GM13976 (cell line): Measurements from ENCODE around the gene PEF1.

Source experiments
- DNase-seq: peaks from one replicate; pipeline ENCODE4 v3.0.0; 2012; ENCODE audit warnings: low spot score
- in situ Hi-C: fragments of 300-500 bp; cut with MboI; formaldehyde crosslinking; loops from one replicate; pipeline ENCODE4 v1.12.0; 2022; ENCODE audit warnings: low sequenced_read_pairs, mixed read lengths, inconsistent platforms; ENCODE audit not compliant: unreplicated experiment
- TF ChIP-seq, protein P1 (sequence below): IDR thresholded peaks from 2 replicates; pipeline ENCODE4 v1.5.1; 2012; ENCODE audit warnings: borderline replicate concordance, mild to moderate bottlenecking; ENCODE audit not compliant: insufficient read depth; ENCODE audit errors: extremely low read depth, missing control alignments, control extremely low read depth

Gene PEF1

DNA sequence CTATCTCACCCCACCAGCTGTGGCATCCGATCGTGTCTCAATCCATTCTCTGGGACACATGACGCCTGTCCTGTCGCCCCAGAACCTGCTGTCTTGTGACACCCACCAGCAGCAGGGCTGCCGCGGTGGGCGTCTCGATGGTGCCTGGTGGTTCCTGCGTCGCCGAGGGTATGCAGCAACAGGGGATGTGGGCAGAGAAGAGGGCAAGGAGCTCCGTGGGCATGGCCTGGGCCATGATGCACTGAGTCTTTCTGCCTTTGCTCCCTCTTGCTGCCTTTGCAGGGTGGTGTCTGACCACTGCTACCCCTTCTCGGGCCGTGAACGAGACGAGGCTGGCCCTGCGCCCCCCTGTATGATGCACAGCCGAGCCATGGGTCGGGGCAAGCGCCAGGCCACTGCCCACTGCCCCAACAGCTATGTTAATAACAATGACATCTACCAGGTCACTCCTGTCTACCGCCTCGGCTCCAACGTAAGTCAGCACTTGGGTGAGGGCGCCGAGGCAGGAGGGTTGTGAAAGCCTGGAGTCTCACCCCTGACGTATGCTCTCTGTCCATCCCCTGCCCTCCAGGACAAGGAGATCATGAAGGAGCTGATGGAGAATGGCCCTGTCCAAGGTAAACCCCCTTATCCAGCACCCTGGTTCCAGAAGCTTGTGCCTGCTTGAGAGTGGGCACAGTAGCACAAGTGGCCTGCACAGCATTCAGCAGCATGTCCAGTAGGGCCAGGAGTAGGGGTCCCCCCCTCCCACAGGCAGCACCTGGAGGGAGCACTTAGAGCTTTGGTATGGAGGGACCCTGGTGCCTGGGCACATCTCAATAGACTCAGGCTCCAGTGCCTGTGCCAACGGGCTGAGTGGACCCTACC is 59.6 kb downstream of the PEF1 start:
- TF ChIP-seq, protein P1, sequence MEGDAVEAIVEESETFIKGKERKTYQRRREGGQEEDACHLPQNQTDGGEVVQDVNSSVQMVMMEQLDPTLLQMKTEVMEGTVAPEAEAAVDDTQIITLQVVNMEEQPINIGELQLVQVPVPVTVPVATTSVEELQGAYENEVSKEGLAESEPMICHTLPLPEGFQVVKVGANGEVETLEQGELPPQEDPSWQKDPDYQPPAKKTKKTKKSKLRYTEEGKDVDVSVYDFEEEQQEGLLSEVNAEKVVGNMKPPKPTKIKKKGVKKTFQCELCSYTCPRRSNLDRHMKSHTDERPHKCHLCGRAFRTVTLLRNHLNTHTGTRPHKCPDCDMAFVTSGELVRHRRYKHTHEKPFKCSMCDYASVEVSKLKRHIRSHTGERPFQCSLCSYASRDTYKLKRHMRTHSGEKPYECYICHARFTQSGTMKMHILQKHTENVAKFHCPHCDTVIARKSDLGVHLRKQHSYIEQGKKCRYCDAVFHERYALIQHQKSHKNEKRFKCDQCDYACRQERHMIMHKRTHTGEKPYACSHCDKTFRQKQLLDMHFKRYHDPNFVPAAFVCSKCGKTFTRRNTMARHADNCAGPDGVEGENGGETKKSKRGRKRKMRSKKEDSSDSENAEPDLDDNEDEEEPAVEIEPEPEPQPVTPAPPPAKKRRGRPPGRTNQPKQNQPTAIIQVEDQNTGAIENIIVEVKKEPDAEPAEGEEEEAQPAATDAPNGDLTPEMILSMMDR: no peak
- in situ Hi-C loops: no loop called here
- DNase-seq: no peak

DNA sequence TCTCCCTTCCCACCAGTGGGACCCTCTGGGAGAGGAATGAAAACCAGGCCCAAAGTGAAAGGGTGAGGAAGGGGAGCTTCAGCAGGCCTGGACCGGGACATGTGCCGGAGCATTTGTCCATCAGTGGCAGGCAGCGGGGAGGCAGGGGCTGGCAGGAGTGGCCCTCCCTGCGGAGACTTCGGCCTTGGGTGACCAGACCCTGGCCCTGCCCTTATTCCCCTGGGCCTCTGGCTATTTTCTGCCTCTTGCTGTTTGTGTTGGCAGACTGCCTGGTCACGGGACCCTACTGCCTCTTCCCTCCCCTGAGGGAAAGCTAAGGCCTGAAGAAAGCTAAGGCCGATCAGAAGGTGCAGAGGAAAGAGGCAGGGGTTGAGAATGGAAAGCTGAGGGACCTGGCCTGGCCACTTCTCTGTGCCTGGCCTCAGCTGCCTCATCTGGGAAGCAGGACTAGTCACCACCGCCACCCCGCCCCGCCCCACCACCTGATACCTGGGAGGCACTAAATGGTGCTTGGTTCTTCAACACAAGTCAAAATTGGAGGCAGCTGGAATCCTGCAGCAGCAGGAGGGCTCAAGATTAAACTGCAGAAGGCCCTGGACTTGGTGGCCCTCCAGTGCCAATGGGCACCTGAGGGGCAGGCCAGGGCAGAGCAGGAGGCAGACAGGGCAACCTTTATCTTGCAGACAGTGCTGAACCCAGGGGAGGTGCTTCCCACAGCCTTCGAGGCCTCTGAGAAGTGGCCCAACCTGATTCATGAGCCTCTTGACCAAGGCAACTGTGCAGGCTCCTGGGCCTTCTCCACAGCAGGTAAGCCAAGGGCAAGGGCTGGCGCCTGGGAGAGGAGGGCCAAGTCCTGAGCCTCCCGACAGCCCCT is 60.4 kb downstream of the PEF1 start:
- TF ChIP-seq, protein P1: no peak
- DNase-seq: no peak
- in situ Hi-C loops: no loop called here

DNA sequence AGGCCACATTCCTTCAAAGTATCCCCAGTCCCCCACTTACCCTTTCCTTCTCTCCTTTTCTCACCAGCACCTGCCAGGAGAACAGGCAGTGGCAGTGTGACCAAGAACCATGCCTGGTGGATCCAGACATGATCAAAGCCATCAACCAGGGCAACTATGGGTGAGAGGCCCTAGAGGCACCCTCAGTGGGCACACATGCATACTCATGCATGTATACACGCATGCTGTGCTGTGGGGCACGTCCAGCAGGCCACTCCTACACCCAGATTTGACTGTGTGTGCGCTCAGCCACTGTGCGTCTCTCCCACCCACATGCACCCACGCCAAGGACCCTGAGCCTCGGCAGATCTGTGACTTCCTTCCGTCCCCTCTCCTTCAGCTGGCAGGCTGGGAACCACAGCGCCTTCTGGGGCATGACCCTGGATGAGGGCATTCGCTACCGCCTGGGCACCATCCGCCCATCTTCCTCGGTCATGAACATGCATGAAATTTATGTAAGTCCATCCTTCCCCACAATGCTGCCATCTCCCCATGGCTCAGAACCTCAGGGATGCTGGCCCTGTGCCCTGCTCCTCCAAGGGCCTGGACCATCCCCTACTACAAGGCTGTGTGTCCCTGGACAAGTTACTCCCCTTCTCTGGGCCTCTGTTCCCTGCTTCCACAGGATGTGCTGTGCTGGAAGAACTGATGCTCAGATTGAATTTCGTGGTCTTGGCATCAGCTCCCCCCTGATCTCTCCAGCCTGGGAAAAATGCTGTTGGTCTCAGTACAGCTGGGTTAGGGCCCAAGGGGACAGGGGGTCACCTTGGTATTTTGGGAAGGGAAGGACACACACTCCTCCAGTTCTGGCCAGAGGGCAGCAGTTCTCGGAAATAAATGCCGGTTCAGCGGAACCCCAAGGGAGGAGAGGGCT is 61.3 kb downstream of the PEF1 start:
- TF ChIP-seq, protein P1: no peak
- DNase-seq: no peak
- in situ Hi-C loops: no loop called here

DNA sequence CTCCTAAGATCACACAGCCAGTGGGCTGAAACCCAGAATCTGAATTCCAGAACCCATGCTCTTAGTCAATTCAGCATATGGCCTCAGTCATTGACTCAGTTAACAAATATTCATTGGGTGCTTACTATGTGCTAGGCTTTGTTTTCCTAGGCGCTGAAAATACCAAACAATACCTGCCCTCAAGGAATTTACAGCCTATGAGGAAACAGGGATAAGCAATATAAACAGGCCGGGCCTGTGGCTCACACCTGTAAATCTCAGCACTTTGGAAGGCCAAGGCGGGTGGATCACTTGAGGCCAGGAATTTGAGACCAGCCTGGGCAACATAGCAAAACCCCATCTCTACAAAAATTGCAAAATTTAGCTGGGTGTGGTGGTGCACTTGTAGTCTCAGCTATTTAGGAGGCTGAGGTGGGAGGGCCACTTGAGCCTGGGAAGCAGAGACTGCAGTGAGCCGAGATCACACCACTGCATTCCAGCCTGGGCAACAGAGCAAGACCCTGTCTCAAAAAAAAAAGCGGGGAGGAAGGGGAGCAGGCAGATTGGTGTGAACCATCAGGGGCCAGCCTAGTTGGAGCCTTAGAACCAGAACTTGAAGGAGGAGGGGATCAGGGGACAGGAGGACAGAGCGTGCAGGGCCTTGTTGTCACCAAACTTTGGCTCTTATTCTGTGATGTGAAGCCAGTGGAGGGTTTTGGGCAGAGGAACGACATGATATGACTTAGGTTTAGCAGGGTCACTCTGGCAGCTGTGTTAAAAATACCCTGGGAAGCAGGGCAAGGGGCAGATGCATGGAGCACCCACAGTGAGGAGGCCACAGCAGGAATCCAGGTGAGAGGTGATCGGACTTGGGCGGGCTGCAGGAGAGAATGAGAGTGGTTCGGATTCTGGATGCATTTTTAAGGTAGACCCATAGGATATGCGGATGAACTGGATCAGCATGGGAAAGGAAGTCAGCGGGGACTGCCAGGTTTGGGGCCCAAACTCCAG is 62.6 kb downstream of the PEF1 start:
- DNase-seq: no peak
- TF ChIP-seq, protein P1: no peak
- in situ Hi-C loops: no loop called here

DNA sequence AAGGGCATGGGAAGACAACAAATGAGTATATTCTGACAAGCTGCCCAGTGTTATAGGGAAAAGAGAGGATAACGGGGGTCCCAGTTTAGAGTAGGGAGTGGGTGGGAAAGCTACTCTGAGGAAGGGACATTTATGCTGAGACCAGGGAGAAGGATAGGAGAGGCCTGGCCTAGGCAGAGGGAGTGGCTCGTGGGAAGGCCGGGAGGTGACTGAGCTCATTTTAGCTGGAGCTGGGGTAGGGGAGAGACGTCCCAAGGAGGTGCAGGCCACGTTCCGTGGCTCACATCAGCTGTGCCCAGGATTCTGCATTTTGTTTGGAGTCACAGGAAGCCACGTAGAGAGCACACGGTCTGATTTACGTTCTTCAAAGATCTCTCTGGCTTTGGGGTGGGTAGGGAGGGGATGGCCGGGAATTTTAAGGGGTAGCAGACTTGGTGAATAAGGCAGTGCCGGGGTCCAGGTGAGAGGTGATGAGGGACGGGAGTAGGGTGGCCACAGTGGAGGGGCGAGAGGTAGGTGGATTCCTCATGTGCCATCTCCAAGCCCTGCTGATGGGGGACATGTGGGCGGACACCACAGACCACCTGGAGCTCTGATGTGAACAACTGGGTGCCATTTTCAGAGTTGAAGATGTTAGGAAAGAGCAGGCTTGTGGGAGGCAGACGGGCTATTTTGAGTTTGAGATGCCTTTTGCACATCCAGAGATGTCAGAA is 63.6 kb downstream of the PEF1 start:
- in situ Hi-C loops: no loop called here
- TF ChIP-seq, protein P1: no peak
- DNase-seq: no peak
